GM18519 (cell line): ENCODE results near the gene SLC6A13.

Source experiments
- ATAC-seq: cut with Tn5 transposase; IDR thresholded peaks from one replicate; pipeline ENCODE4 v1.9.1; 2021; ENCODE audit warnings: mild to moderate bottlenecking, moderate library complexity; ENCODE audit not compliant: unreplicated experiment, low FRiP score

The SLC6A13 gene

GRCh38 chr12:267581-268482 lies 5.2 kb upstream of the SLC6A13 start:
- no peak for ATAC-seq

- ATAC-seq: no peak
These were observed 2.5 kb upstream of the SLC6A13 start for GRCh38 chr12:265096-265495.

GRCh38 chr12:264269-264668 lies 1.6 kb upstream of the SLC6A13 start:
- no peak for ATAC-seq

DNA sequence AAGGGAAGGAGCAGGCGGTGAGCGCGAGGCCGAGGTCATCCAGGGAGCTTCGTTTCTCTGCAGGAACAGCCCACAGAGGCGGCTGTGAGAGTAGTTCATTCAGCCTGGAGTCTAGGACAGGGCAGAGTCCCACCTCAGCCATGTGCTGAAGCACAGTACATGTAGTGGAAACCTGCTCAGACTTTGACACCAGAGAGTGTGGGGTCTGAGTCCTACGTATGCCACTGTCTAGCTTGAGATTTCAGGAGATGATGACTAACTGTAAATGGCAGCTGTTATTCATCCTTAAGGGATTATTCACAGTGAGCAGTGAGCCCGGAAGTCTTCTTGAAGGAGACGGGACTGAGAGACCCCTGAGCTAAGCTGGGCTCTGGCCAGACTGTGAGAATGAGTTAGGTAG lies 938 bp upstream of the SLC6A13 start:
- ATAC-seq: no peak

DNA sequence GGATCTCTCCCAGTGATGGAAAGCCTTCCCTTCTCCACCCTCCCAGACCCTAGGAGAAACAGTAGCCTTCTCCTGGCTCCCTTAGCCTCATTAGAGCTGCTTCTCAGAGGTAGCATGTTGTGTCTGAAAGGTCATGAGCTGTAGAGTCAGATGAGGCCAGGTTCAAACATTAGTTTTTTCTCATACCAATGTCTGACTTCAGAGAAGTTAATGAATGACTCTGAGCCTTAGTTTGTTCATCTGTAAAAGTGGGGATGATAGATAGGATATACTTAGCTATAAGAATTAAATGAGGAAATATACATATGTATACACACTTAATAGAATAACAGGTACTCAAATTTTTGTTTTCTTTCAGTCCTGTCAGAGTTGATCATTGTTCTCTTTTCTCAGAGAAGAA lies 523 bp downstream of the SLC6A13 start:
- ATAC-seq: no peak

DNA sequence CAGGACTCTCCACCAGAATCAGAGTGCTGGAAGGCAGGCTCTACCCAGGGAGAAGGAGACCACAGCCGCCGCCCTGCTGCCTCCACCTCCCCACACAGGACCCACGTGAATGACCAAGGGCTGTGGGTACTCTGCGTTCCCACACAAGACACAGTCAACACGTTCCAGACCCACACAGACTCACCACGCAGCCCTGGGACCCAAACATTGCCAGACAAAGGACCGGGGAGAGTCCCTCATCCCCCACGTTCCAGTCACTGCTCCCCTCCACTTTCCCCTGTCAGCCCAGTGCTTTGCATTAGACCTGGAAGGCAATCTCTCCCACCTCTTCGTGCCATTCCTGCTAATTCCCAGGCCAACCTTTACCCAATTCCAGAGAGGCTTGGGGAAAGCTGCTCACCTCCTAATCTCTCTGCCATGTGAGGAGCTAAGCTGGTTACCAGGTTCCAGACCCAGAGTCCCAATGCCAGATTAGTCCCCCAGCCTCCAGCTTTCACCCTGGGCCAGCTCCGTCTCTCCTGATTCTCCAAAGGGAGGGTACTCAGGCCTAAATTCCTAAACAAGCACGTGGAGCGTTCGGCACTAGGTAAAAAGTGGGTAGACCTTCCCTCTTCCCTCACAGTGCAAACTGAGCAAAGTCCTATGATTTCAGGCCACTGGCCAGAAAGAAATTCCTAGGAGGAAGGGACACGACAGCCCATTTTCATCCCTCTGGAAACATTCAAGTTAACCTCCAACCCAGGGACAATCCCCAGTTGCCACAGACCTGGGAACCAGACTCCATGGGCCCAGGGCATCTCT lies 4.9 kb downstream of the SLC6A13 start:
- ATAC-seq: no peak

DNA sequence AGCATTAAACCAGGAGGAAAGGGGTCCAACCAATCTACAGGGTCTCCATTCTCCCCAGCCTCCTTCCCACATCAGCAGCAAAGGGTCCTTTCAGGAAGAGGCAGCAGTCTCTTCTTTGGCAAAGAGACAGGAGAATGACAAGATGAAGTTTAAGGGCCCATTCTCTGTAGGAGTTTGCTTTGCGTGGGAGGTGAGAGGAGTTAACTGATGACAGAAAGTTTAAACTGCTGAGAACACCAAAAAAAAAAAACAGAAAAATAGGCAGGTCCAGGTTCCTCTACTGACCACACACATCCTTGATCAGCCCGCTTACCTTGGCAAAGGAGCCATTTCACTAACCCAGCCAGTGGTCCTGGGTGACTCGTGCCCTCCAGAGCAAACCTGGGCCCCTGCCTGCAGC lies 5.7 kb downstream of the SLC6A13 start:
- ATAC-seq: no peak

GRCh38 chr12:256225-256624 lies 6.4 kb downstream of the SLC6A13 start:
- ATAC-seq: no peak

- no peak for ATAC-seq
These were observed 7.7 kb downstream of the SLC6A13 start for GRCh38 chr12:254912-255311.

GRCh38 chr12:254039-254438 lies 8.6 kb downstream of the SLC6A13 start:
- ATAC-seq: no peak

DNA sequence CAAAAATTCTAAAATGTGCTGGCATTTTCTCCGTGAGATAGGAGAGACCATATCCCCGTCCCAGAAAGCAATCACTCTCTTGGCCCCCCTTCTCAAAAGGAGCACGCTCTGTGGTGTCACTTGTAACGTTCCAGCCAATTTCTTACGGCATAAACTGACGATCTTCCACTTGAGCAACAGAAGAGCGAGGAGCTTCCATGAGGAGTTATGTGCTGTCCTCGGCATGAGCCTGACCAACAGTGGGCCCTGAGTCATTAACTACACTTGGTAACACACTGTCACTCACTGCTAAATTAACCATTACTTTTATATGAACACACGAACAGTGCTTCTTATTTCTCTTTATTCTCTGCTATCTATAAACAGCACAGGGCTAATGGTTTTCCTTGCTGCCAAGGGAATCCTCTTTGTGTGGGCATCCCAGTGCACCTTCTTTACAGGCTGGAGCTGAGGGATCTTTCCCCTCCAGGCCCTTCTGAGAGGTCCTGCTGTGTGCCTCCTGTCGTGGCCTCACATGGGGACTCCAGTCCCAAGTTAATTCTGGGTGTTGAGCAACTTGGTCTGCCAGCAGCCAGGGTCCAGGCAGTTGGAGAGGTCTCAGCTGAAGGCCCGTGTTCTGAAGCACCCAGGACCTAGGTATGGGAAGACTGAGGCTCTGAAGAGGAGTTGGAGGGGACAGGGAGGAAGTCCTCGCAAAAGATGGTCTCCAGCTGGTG lies 9.4 kb downstream of the SLC6A13 start:
- no peak for ATAC-seq

- ATAC-seq: no peak
These were observed 10.0 kb downstream of the SLC6A13 start for GRCh38 chr12:252636-253035.

- ATAC-seq: no peak
These were observed 15.4 kb downstream of the SLC6A13 start for GRCh38 chr12:247271-247670.

DNA sequence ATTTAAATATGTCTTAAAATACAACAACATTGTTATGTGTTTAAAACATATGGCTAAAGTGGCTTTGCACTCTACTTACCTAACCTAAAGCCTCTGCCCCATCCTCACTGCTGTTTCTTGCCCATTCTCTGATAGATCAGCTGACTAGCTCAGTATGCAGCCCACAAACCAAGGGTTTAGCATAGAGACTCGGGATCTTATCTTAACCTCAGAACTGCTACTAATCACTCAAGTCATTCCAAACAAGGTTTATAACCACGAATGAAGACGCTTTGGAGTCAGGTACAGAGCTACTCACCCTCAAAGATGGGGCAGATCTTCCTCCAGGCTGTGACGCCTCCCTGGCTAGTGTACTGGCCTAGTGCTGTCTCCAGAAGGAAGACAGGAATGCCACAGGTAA lies 19.3 kb downstream of the SLC6A13 start:
- ATAC-seq: no peak

- ATAC-seq: no peak
These were observed 20.1 kb downstream of the SLC6A13 start for GRCh38 chr12:242496-242895.

DNA sequence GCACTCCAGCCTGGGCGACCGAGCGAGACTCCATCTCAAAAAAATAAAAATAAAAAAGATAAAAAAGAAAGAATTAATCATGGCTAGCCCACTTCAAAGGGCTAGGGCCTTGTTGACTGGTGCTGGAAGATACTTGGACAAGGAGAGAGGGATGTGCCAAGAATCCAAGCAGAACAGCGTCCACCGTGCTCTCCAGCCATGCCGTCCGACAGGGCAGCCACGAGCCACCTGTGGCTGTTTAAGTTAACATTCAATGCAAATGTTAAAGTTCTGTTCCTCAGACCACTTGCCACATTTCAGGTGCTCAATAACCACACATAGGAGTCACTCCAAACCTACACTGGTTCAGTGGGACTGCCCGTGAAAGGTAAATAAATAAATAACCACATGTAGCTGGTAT lies 21.4 kb downstream of the SLC6A13 start:
- no peak for ATAC-seq

DNA sequence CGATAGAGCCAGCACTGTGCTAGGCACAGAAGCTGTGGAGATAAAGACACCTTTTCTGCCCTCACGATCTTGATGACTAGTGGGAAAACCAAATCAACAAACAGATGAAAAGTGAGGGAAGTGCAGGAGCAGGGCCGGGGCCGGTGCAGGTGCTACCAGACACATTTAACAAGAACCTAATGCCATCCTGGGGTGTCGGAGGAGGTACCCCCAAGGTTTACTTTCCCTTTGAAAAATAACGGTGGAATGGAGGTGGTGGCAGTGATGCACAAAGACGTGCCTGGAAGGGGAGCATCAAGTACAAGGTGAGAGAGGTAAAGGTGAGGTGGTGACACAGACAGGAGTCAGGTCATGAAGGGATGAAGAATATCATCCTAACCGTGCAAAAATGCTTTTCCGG lies 22.1 kb downstream of the SLC6A13 start:
- no peak for ATAC-seq

DNA sequence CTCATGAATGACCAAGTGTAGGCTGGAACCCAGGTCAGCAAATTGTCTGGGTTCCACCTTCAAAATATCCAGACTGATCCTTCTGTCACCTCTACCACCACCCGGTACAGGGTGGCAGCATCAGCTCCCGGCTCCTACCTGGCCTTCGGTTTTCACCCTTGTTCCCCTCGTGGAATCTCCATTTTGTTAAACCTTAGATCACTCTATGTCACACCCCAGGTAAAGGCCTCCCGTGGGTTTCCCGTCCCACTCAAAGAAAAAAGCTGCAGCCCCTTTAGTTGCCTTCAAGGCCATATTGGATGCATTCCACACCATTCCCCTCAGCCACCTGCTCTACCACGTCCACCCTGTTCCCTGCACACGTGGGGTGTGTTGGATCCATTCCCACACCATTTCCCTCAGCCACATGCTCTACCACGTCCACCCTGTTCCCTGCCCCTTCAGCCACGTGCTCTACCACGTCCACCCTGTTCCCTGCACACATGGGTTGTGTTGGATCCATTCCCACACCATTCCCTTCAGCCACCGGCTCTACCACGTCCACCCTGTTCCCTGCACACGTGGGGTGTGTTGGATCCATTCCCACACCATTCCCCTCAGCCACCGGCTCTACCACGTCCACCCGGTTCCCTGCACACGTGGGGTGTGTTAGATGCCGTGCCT lies 23.8 kb downstream of the SLC6A13 start:
- no peak for ATAC-seq

- no peak for ATAC-seq
These were observed 24.5 kb downstream of the SLC6A13 start for GRCh38 chr12:238116-238515.

- ATAC-seq: no peak
These were observed 25.4 kb downstream of the SLC6A13 start for GRCh38 chr12:237026-237815.
